HG03139 (cell line): Measurements from ENCODE around the gene LPCAT4.
"Not testable (repeated sequence)": the region's sequence is repeated elsewhere in the genome, so short reads cannot be mapped to it uniquely, and the experiment has no call there.

Experiments
- ATAC-seq: cut with Tn5 transposase; IDR thresholded peaks from one replicate; pipeline ENCODE4 v1.9.1; 2021; ENCODE audit not compliant: unreplicated experiment

Gene LPCAT4, protein sequence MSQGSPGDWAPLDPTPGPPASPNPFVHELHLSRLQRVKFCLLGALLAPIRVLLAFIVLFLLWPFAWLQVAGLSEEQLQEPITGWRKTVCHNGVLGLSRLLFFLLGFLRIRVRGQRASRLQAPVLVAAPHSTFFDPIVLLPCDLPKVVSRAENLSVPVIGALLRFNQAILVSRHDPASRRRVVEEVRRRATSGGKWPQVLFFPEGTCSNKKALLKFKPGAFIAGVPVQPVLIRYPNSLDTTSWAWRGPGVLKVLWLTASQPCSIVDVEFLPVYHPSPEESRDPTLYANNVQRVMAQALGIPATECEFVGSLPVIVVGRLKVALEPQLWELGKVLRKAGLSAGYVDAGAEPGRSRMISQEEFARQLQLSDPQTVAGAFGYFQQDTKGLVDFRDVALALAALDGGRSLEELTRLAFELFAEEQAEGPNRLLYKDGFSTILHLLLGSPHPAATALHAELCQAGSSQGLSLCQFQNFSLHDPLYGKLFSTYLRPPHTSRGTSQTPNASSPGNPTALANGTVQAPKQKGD

DNA sequence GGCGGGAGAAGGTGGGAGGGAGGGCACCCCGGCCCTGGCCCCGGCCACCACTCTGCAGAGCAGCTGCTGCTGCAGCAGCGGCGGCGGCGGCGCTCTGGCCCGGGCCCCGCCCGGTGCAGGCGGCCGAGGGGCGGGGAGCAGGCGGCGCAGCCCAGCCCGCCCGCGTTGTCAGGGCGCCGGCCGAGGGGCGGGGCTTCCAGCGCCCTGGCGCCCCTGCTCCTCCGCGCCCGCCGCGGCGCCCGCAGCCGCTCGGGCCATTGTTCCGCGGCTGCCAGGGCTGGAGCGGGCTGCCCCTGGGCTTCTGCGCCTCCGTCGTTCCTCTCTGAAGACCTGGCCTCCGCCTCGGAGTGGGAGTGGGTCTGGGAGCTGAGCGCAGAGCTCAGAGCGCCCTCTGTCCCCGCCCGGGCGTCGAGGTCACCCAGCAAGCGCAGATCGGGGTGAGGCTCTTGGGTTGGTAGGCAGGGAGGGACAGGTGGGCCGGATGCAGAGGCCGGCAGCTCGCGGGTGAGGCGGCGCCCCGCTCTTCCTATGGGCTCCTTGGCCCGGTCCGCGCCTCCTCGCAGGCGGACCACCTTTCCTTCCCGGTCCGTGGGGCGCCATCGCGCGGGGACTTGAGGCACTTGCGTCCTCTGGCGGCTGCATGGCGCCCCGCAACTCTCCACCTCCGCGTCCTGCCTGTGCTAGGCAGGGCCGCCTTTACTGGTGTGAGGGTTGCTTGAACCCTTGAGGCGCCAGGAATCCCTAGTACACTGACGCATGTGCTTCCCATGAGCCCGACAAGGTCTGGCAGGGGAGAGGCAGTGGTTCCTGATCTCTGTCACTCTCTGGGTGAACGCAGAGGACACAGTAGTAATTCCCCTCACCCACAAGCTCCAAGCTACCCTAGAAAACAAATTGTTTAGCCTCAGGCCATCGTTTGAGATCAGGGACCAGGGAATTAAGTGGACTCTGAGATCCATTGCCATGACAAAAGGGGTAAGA, at the start of gene LPCAT4:
TSS of gene LPCAT4 (minus strand) at position 96 of the 981 bp plus-strand sequence. CDS start 96 bp downstream, outside the sequence.
- ATAC-seq = peak; percentile 74

DNA sequence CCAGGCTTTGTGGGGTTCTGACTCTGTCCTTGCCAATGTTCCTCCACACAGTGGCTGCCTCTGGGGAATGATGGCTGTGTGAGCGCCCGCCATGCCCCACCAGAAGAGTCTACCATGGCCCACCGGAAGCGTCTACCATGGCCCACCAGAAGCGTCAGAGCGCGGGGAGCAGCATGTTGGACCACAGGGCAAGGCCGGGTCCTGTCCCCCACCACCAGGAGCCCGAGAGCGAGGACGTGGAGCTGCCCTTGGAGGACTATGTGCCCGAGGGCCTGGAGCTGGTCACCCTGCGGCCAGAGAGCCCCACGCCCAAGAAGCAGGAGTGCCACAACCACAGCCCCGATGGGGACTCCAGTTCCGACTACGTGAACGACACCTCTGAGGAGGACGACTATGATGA, 42.5 kb upstream of the LPCAT4 start:
- ATAC-seq = not testable (repeated sequence)

DNA sequence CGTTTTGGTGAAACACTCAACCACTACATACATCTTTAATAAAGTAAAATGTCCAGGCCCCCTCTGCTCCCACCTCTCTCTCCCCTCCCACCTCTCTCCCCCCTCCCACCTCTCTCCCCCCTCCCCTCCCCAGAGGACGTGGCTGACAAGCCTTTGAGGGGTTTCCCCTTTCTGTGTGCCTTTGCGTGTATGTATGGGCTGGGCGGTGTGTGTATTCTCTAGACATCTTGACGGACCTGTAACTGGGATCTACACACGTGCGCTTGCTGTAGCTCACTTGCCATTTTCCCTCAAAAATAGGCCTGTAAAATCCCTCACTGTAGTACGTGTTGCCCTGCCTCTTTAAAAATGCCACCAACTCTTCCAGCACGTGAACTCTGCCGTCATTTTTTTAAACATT, 42.0 kb upstream of the LPCAT4 start:
- ATAC-seq = not testable (repeated sequence)

DNA sequence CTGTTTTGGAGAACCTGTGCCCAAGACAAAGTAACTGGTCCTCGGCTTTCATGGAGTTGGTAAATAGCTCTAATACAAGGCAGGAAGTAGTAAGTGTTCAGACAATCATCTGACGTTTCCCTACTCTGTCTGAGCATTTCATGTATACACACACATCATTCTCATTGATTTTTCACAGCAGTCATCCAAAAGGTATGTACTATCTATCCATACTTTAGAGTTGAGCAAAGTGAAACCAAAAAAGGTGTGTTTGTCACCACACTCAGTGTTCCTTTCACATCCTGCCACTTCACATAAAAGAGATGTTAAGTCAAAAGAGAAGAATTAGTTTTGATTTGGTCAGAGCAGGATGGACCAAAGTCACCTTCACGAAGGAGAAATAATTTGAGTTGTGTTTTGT, 36.9 kb upstream of the LPCAT4 start:
- not testable (repeated sequence) for ATAC-seq

DNA sequence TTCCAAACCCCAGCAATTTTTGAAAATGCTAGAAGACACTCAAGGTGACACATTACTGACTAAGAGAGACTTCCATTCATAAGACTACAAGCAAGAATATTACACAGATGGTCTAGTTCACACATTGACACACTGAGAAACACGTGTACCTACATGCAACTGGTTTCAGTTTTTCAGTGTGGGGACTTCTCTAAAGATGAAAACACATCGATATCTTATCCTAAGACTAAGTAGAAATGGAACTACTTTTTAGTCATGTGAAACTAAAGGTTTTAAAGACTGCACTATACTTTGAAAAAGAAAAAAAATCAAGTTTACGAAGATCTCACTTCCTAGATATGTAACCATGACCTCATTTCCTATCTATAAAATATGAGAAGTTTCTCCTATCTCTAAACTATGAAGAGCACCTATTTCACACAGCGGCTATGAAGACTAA, 36.2 kb upstream of the LPCAT4 start:
- ATAC-seq = not testable (repeated sequence)

DNA sequence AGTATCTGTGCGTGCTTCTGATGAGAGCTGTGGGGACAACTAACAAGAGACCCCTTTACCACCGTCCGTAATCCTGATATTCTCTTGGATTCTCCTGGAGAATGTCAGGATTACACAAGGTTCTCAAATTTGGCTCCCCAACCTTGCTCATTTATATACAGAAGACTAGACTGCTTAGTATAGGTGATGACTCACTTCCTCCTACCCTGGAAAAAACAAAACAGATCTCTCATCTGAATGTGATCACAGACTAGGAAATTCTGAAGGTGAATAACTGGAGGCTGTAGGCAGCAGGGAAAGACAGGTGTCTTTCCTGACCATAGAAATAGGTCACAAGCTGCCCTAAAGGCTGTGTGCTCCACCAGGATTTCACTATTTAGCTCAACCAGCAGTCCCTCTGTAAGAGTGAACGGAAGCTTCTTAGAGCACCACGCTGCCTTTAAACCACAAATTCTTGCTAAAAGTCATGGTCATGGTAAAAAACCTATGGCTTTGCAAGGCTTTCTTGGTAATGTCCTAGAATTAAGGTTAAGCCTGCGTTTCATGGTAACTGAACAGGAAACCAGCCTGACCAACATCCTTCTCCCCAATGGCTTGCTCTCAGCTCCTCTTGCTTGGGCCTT, 30.8 kb upstream of the LPCAT4 start:
- peak; percentile 63 for ATAC-seq

DNA sequence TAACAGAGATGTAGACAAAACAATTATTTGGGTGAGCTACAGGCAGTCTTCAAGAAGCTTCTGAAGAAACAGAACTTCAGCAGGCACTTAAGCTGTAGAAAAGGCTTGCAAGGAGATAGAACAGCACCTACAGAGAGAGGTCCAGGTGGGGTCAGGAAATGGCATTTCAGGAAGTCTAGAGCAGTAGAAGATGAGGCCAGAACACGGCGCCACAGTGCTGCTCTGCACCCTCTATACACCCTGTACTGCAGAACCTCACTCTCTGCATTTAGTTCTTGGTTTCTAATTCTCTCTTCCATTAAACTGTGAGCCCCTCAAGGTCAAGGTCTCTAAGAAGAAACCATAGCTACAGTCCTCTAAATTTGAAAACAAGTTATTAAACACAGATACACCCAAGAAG, 26.0 kb upstream of the LPCAT4 start:
- ATAC-seq = not testable (repeated sequence)

DNA sequence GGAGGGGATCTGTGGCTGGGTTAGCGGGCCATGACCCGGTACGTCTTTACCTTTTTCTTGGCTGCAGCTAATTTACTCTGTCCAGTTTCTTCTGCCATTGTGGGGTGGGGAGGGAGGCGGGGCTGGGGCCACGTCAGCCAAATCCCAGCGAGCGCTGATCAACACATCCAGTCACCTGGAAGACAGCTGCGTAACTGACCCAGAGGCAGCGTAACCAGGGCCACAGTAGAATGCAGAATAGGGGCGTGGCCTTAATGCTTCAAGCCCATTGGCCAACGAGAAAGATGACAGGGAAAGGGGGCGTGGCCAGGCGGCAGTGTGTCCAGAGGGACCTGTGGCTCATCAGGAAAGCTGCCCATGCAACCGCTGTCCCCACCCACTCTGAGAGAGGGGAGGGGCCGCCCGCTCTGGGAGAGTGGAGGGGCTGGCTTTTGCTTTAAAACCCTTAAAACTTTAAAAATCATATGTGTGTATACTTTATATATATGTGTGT, 22.6 kb upstream of the LPCAT4 start:
- not testable (repeated sequence) for ATAC-seq

DNA sequence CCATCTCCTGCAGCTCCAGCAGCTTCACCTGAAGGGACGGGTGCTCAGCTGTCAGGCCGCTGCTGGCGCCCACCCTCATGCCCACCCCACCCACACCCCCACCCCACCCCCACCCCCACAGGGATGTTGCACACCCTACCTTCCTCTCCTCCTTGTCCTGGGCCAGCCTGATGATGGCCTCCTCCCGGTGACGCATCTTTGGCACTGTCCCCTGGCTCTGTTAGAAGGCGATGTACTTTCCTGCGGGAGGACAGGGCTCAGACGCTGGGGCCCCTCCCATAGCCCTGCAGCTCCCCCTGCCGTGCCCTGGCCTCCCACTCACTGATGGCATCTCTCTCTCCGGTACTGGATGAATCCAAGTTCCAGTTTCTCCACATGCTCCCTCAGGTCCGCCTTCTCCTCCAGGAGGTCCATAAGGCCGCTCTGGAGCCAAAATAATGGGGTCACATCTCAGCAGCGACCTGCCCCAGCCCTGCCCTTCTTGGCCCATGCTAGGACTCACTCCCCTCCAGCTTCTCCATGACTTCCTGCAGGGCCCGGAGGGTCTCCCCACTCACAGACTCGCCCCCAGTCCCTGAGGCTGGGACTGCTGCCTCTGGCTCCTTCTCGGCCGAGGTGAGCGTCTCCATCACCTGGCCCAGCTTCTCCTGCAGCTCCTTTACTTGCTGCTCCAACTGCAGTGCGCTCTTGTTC, 15.0 kb upstream of the LPCAT4 start:
- not testable (repeated sequence) for ATAC-seq

DNA sequence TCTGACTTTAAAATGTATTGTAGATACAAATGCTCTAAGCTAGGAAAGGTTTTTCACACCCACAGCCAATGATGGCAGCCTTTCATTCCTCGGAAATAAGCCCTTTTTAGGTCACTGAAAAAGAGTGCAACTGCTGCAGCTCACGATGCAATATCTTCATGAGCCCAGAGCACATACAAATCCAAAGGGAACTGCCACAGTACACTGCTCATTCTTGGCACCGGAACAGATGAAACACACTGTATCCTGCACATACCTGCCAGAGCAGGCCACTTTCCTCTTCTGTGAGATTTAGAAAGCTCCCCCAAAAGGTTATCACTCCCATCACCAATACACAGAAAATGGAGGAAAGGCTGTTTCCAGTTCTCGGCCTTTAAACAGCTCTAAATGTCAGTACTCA, 13.5 kb upstream of the LPCAT4 start:
- ATAC-seq = not testable (repeated sequence)

DNA sequence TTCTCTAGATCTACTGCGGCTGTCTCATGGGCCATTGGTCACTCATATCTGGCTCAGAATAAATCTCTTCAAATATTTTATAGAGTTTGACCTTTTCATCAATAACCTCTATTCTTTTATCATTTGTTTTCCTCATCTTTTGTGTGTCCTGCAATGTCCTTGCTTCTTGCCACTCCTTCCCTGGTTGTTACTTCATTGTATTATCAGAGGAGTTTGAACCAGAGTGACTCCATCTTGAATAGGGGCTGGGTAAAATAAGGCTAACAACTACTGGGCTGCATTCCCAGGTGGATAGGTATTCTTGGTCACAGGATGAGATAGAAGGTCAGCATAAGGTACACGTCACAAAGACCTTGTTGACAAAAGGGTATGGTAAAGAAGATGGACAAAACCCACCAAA, 9.9 kb upstream of the LPCAT4 start:
- no peak for ATAC-seq

DNA sequence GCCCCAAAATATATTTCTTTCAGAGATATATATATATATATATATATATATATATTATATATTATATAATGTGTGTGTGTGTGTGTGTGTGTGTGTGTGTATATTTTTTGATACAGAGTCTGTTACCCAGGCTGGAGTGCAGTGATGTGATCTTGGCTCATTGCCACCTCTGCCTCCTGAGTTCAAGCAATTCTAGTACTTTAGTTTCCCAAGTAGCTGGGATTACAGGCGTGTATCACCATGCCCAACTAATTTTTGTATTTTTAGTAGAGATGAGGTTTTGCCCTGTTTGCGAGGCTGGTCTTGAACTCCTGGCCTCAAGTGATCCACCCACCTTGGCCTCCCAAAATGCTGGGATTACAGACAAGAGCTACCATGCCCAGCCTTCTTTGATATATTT, 8.5 kb upstream of the LPCAT4 start:
- not testable (repeated sequence) for ATAC-seq

DNA sequence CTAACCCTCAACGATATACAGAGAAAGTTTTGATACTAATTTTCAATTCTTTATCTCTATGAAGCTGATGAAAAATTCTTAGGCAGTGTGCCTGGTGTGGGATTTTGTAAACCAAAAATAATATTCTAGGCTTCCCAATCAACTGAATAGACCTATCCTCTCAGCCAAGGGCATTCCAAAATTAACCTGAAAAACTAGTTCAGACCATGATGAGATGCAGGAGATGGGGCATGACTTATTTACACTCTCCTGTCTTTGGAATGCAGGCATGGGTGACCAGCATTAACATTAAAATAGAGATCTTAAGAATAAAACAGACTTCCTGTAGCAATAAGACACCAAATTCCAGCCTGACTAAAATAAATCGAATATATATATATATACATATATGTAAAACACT, 7.8 kb upstream of the LPCAT4 start:
- no peak for ATAC-seq

DNA sequence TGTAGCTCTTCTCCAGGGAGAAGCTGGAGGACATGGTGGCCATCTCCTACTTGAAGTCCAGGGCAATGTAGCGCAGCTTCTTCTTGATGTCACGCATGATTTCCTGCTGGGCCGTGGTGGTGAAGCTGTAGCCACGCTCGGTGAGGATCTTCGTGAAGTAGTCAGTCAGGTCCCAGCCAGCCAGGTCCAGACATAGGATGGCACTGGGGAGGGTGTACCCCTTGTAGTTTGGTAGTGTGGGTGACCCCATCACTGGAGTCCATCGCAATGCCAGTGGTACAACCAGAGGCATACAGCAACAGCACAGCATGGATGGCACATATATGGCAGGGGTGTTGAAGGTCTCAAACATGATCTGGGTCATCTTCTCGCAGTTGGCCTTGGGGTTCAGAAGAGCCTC, 7.0 kb upstream of the LPCAT4 start:
- no peak for ATAC-seq

DNA sequence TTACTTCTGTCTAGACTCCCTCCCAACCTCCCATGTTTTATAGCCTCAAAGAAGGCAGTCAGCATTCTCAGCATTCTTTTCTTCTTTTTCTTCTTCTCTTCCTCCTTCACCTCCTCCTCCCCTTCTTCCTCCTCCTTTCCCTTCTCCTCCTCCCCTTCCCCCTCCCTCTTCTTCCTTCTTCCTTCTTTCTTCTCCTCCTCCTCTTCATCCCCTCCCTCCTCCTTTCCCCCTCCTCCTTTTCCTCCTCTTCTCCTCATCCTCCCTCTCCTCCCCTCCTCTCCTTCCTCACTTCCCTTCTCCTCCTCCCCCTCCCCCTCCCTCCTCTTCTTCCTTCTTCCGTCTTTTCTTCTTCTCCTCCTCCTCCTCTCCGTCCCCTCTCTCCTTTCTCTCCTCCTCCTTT, 3.6 kb upstream of the LPCAT4 start:
- ATAC-seq = no peak

DNA sequence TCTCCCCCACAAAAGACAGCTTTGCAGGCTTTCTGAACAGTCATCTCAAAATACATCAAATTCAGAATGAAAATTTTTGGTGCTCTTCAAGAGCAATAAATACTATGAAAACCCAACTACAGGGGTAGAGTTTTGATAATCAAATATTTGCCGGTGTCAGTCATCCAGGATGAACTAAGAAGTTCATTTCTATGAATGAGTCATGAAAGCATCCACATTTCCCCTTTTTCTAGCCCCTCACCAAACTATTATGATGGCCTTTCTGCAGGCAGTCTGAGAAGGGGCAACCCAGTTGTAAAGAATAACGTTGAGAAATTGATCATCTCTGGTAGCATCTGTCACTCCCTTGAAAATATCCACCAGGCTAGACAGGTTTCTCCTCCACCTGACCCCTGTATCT, 3.1 kb upstream of the LPCAT4 start:
- ATAC-seq = no peak

DNA sequence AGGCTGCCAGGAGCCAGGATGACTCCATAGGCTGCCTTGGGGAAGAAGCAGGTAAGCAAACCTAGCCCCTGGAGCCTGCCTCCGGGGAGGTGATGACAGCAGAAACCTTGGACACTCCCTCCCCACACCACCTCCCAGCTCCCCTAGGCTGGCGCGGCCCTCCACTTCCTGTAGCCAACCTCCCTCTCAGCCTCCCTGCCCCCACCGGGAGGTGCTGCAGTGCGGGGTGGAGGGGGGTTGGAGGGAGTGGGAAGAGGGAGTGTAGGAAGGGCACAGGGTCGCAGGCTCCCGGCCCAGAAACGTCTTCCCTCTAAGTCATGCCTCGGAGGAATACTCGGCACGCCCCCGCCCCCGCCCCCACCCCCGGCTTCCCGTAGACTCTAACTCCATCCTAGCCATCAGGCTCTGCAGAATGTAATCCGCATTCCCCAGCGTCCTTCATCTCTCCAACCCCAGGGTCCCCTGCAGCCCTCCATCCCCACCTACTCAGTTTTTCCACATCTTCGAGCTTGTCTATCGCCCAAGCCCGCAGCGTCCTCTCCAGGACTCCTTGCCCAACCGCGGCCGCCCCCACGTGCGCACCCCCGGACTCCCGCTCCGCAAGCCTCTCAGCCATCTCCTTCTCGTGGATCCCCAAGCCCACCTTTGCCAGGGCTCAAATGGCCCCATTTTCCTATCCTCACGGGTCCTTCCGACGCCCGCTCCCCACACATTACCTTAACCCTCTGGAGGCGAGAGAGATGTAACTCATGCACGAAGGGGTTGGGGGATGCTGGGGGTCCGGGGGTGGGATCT, 528 bp downstream of the LPCAT4 start:
- ATAC-seq = no peak

DNA sequence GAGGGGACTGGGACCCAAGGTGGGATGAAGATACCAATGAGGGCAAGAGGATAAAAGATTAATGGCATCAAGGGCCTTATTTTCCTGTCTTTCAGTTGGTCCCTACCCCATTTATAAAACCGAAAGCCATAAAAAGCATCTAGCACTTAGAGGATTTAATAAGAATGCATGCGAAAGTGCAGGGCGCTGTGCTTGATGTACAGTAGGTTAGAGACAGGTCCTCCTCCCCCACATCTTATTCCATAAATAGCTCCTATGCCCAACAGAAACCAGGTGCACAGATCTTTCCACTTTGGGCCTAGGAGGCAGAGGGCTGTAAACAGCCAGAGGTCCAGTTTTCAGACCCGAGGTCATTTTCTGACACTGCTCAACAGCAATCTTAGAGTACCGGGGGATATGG, 1.2 kb downstream of the LPCAT4 start:
- ATAC-seq = no peak

DNA sequence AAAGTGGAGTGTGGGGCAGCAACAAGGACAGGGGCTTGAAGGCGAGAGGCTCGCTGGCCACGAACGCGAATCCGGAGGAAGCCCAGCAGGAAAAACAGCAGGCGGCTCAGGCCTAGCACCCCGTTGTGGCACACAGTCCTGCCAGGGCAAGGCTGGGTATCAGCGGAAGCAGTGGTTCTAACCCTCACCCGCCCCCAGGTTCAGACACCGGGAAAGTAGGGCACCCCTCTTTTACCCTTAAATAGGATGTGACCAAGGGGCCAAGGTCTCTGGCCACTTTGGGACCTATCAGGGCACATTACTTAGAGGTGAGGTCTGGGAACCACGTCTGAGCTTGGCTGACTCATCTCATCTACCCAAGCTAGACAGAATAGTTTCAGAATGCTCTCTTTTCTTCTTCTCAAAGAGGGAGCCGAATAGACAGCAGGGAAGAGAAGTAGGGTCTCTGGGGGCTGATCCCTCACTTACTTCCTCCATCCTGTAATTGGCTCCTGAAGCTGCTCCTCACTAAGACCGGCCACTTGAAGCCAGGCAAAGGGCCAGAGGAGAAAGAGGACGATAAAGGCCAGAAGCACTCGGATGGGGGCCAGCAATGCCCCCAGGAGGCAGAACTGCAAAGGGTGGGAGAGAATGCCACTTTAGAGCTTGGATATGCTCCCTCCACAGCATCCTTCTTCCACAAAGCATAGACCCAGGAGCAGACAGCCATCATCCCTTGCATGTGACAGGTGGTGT, 1.7 kb downstream of the LPCAT4 start:
- no peak for ATAC-seq
